Measurements from ENCODE around the gene POLE3. TPM values are rescaled to one million over a fixed set of nuclear protein-coding genes. Genes with fewer than 3 reads are reported as not detected.
"Not testable (repeated sequence)": the region's sequence is repeated elsewhere in the genome, so short reads cannot be mapped to it uniquely, and the experiment has no call there.

Gene POLE3
- polyA plus RNA-seq, 3 donors from 2014 or later = 132 to 204 (median 177) TPM

DNA sequence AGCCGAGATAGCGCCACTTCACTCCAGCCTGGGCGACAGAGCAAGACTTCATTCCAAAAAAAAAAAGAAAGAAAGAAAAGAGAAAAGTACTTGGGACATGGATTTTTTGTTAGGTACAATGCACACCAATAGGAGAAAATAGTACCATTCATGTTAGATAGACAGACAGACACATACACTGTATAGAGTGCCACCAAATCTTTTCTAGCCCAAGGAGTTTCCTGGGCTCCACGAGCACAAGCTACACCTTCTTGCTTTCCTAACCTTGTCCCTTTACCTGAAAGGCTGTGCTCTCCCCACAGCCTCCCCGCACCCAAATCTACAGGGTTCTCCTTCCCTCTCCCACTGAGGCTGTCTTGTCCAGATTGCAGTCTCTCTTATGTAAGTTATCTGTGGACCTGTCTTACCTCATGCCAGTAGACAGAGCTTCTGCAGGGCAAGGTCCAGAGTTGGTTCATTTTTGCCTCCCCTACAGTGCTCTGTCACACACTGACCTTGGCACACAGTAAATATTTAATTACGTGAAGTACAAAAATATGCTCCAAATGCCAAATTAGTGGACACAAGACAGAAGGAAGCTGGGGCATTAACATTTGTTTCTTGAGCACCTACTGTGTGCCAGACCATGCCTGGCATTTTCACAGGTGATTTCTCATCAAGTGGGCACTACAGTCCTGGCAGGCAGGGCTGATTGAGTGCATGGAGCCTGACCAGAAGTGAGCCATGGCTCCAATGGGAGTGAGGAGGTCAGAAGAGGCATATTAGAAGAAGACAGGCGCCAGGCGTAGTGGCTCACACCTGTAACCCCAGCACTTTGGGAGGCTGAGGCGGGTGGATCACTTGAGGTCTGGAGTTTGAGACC is 15.2 kb downstream of the POLE3 start:
- H3K27me3 Mint-ChIP-seq (ENCODE audit: low read depth in 3 of 3) = peaks cover 0 to 3% (median 0%) of the 10 kb centered on the region in 3 donors
- no peak overlapping the region for H3K27ac Mint-ChIP-seq
- no peak overlapping the region for H3K4me3 Mint-ChIP-seq
- H3K4me1 Mint-ChIP-seq = peaks cover 12 to 14% of the 10 kb centered on the region in 2 donors
- DNase-seq = no peak
- no peaks in the 10 kb centered on the region for H3K9me3 Mint-ChIP-seq
- peaks cover 0 to 20% (median 0%) of the 10 kb centered on the region in 3 donors for H3K36me3 Mint-ChIP-seq

DNA sequence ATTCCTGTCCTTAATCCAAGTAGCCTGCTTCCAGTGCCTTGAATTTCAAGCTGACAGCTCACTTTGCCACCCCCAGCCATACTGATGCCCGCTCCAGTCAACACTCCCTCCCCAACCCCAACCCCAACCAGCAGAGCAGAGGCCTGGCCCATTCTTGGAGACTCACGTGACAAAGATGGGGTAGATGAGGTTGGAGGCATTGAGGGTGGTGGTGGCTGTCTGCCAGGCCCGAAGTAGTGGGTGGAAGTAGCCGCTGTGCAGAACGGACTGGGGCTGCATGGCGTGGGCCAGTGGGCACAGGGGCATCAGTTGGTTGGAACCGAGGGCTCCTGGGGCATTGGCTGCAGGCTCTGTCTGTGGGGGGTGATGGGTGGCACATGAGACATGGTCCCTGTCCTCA is 17.2 kb downstream of the POLE3 start:
- peaks cover 0 to 3% (median 0%) of the 10 kb centered on the region in 3 donors for H3K27me3 Mint-ChIP-seq (ENCODE audit: low read depth in 3 of 3)
- H3K9me3 Mint-ChIP-seq = no peaks in the 10 kb centered on the region
- no peak for DNase-seq
- peaks cover 0 to 3% of the 10 kb centered on the region in 2 donors for H3K4me1 Mint-ChIP-seq
- H3K4me3 Mint-ChIP-seq = no peak overlapping the region
- no peak overlapping the region for H3K27ac Mint-ChIP-seq
- peaks cover 0 to 27% (median 6%) of the 10 kb centered on the region in 3 donors for H3K36me3 Mint-ChIP-seq

DNA sequence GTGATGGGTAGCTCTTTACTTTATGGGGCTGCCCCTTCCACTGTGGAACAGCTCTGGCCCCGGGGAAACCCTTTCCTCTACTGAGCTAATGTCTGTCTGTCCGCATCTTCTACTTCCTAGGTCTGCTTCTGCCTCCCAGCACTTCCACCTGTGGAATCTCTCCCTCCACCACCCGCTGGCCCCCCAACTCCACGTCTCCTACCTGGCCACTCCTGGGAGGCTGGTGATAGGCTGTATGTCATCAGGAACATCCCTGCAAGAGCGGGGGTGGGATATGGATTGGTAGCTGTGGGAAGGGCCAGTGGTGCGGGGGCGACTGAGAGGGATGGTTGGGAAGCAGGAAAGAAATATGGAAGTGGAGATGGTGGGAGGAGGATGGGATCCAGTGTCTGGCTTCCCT is 18.6 kb downstream of the POLE3 start:
- H3K4me1 Mint-ChIP-seq = peaks cover 0 to 3% of the 10 kb centered on the region in 2 donors
- H3K27me3 Mint-ChIP-seq (ENCODE audit: low read depth in 3 of 3) = peaks cover 0 to 3% (median 0%) of the 10 kb centered on the region in 3 donors
- peaks cover 8 to 37% (median 14%) of the 10 kb centered on the region in 3 donors for H3K36me3 Mint-ChIP-seq
- no peaks in the 10 kb centered on the region for H3K9me3 Mint-ChIP-seq
- no peak for DNase-seq
- H3K27ac Mint-ChIP-seq = no peak overlapping the region
- H3K4me3 Mint-ChIP-seq = no peak overlapping the region

DNA sequence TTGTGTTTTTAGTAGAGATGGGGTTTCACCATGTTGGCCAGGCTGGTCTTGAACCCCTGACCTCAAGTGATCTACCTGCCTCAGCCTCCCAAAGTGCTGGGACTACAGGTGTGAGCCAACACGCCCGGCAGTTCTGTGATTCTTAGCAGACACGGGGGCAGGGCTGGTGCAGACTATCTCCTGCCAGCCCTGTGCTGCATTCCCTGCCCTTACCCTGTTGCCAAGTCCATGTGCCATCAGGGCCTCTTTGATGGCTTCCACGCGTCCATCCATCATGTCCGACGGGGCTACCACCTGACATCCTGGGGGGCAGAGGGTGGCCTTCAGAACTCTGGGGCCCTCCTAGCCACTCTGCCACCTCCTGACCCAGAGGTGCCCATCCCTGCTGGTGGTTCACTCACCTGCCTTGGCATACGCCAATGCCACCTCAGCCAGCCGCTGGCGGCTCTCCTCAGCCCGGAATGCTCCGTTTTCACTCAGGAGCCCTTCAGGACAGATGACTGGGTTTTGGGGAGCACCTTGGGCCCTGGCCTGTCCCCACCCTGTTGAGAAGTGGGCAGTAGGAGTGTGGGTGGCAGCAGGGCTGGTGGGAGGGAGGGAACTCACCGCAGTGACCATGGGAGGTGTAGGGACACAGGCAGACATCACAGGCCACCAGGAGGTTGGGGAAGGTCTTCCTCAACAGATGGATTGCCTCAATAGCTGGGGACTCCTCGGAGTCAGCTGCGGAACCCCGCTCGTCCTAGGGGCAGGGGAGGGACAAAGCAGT is 20.1 kb downstream of the POLE3 start:
- H3K4me3 Mint-ChIP-seq = no peak overlapping the region
- H3K27me3 Mint-ChIP-seq (ENCODE audit: low read depth in 3 of 3) = peaks cover 0 to 3% (median 0%) of the 10 kb centered on the region in 3 donors
- no peak for DNase-seq
- no peak overlapping the region for H3K27ac Mint-ChIP-seq
- H3K36me3 Mint-ChIP-seq = peaks cover 8 to 45% (median 16%) of the 10 kb centered on the region in 3 donors
- no peaks in the 10 kb centered on the region for H3K4me1 Mint-ChIP-seq
- no peaks in the 10 kb centered on the region for H3K9me3 Mint-ChIP-seq

DNA sequence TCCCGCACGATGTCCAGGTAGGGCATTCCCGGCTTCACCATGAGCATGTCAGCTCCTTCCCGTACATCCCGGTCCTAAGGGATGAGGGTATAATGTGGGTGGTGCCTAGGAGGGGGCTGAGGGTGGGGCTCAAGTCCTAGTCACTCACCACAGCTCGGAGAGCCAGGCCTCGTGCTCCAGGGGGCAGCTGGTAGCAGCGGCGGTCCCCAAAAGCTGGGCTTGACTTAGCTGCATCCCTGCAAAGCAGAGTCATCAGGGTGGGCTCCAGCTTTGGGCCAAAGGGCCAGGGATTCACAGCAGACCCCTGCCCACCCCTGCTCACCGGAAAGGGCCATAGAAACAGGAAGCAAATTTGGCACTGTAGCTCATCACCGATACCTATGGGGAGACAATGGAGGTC is 21.0 kb downstream of the POLE3 start:
- Mint-ChIP-seq H3K36me3 (peaks cover 8 to 45% (median 16%) of the 10 kb centered on the region in 3 donors), H3K27ac (no peak overlapping the region), H3K9me3 (no peaks in the 10 kb centered on the region), H3K27me3 (ENCODE audit: low read depth in 3 of 3) (peaks cover 0 to 3% (median 0%) of the 10 kb centered on the region in 3 donors), H3K4me3 (no peak overlapping the region), H3K4me1 (no peaks in the 10 kb centered on the region)
- no peak for DNase-seq

DNA sequence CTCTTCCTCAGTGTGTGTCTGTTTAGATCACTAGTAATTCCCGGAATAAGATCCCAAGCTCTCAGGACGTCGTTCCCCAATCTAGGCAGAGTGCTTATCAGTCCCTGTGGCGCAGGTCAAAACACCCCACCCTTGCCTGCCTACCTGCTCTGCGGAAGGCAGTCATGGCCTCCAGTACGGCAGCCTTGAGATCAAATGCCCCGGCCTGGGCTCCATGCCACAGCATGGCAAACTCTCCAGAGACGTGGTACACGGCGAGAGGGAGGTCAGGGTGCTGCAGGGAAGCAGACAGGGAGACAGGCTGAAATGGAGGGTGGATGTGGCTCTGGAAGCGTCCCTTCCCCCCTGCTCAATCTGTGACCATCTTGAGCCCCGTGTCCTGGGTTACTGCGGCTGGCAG is 21.6 kb downstream of the POLE3 start:
- Mint-ChIP-seq H3K27me3 (ENCODE audit: low read depth in 3 of 3) (peaks cover 0 to 3% (median 0%) of the 10 kb centered on the region in 3 donors), H3K4me3 (no peak overlapping the region), H3K9me3 (no peaks in the 10 kb centered on the region), H3K4me1 (no peaks in the 10 kb centered on the region), H3K27ac (no peak overlapping the region), H3K36me3 (peaks cover 8 to 45% (median 16%) of the 10 kb centered on the region in 3 donors)
- DNase-seq = no peak

DNA sequence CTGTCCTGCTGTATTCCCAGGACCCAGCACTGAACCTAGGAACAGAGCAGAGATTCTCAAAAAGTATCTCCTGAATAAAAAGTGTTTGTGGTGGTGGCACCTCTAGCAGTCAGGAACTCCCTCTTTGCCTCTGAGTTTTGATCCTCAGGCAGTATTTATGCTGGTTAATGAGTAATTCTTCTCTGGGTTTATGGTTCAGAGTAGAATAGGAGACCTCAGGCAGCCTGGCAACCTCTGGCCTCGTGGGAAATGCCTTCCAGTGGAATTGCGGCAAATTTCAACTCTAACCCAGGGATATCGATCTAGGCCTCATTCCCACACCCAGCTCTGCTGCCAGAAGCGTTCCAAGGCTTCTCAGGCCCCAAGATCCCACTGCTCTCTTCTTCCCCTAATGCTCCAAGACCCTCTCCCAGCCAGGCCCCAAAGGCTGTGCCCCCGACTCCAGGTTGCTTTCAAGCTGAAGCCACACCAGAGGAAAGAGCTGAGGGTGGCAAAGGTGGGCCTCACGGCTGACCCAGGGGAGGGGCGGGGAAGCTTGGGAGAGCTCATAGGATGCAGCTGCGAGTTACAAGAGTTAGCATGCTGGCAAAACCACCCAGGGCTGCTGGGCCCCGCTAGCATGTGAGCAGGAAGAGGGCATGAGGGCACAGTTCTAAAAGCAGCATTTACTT is 22.8 kb downstream of the POLE3 start:
- H3K36me3 Mint-ChIP-seq = peaks cover 8 to 41% (median 16%) of the 10 kb centered on the region in 3 donors
- peak overlapping the region in 1 of 6 donors; percentile 71 for H3K27ac Mint-ChIP-seq
- H3K9me3 Mint-ChIP-seq = no peaks in the 10 kb centered on the region

DNA sequence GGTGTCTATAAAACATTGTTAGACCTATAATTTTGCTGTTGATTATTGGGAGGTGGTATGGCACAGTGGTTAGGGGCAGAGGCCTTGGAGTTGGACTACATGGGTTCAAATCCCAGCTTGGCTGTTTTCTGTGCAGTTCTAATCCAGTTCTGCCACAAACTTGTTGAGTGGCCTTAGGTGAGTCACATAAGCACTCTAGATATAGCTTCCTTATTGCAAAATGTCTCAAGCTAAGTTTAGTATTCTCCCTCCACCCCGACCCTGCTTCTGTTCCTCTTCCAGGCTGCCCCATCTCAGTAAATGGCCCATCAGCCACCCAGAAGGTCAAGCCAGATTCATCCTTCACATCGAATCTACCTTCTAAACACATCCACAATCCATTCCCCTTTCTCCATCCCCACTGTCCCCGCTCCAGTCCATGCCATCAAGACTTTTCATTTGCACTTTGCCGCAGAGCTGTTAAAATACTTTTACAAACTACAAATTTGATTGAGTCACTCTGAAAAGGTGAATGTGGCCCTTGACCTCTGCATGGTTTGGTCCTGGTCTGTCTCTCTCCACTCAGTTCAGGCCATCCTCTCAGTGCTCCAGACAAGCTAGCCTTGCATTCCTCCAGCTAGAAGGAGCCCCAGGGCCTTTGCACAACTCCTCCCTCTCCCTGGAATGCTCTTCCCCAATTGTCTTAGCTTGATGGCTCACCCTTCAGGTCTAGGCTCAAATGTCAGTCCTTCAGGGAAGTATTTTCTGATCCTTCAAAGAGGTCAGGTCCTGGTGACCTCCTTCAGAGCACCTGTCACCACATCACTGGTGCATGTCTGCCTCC is 23.7 kb downstream of the POLE3 start:
- no peak for DNase-seq
- H3K9me3 Mint-ChIP-seq = no peaks in the 10 kb centered on the region
- no peak overlapping the region for H3K4me3 Mint-ChIP-seq
- peaks cover 8 to 33% (median 16%) of the 10 kb centered on the region in 3 donors for H3K36me3 Mint-ChIP-seq
- peaks cover 0 to 1% (median 0%) of the 10 kb centered on the region in 3 donors for H3K27me3 Mint-ChIP-seq (ENCODE audit: low read depth in 3 of 3)
- peak overlapping the region in 1 of 6 donors; percentile 71 for H3K27ac Mint-ChIP-seq
- H3K4me1 Mint-ChIP-seq = no peaks in the 10 kb centered on the region

More for the DNA sequence above, 22.8 kb downstream of the POLE3 start:
- H3K27me3 Mint-ChIP-seq (ENCODE audit: low read depth in 3 of 3) = peaks cover 0 to 1% (median 0%) of the 10 kb centered on the region in 3 donors
- no peak overlapping the region for H3K4me3 Mint-ChIP-seq
- no peak for DNase-seq
- H3K4me1 Mint-ChIP-seq = no peaks in the 10 kb centered on the region

DNA sequence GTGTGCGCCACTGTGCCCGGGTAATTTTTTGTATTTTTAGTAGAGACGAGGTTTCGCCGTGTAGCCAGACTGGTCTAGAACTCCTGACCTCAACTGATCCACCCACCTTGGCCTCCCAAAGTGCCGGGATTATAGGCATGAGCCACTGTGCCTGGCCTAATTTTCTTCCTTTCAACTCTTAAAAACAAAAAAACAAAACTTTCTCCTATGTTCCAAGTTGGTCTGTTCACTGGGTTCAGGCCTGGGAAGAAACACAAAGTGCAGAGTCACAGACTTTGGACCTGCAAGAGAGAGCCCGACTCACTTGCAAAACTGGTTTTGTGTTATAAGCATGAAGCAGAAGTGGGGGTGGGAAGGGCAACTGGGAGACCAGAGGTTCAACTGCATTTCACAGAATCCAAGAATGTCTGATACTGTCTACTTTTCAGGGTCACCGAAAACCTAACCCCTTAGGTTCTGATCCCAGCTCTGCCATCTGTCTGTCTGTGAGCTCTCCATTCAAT is 28.5 kb downstream of the POLE3 start:
- Mint-ChIP-seq H3K27ac (no peak overlapping the region), H3K4me3 (no peak overlapping the region), H3K27me3 (ENCODE audit: low read depth in 3 of 3) (peaks cover 0 to 2% (median 1%) of the 10 kb centered on the region in 3 donors), H3K36me3 (peaks cover under 1 to 13% (median 2%) of the 10 kb centered on the region in 3 donors), H3K9me3 (no peaks in the 10 kb centered on the region), H3K4me1 (peaks cover 0 to 1% of the 10 kb centered on the region in 2 donors)
- no peak for DNase-seq

DNA sequence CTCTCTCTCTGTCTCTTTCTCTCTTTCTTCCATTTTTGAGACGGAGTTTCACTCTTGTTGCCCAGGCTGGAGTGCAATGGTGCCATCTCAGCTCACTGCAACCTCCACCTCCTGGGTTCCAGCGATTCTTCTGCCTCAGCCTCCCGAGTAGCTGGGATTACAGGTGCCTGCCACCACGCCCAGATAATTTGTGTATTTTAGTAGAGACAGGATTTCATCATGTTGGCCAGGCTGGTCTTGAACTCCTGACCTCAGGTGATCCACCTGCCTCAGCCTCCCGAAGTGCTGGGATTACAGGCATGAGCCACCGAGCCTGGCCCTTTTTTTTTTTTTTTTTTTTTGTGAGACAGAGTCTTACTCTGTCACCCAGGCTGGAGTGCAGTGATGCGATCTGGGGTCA is 29.0 kb downstream of the POLE3 start:
- not testable (repeated sequence) for H3K4me1 Mint-ChIP-seq; DNase-seq; H3K27ac Mint-ChIP-seq; H3K4me3 Mint-ChIP-seq; H3K27me3 Mint-ChIP-seq (ENCODE audit: low read depth in 3 of 3); H3K36me3 Mint-ChIP-seq; H3K9me3 Mint-ChIP-seq

DNA sequence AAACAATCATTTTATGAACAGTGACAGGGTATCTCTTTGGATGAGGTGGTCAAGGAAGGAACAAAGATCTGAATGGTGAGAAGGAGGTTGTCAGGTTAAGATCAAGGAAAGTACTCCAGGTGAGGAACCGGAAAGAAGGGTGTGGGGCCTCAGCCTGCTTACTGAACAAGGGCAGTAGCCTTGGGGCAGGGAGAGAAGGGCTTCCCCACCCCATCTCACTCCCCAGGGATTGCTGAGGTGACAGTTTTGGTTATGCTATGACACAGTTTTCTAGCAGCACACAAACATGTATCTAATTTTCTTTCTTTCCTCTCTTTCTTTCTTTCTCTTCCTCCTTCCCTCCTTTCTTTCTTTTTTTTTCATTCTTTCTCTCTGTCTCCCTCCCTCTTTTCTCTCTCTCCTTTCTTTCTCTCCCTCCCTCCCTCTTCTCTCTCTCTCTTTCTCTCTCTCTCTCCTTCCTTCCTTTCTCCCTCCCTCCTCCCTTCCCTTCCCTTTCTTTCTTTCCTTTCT is 29.6 kb downstream of the POLE3 start:
- no peak overlapping the region for H3K4me3 Mint-ChIP-seq
- no peaks in the 10 kb centered on the region for H3K9me3 Mint-ChIP-seq
- DNase-seq = no peak
- H3K27me3 Mint-ChIP-seq (ENCODE audit: low read depth in 3 of 3) = peaks cover 0 to 2% (median 0%) of the 10 kb centered on the region in 3 donors
- H3K27ac Mint-ChIP-seq = no peak overlapping the region
- H3K4me1 Mint-ChIP-seq = peaks cover 0 to 2% of the 10 kb centered on the region in 2 donors
- peaks cover 0 to 6% (median 0%) of the 10 kb centered on the region in 3 donors for H3K36me3 Mint-ChIP-seq

DNA sequence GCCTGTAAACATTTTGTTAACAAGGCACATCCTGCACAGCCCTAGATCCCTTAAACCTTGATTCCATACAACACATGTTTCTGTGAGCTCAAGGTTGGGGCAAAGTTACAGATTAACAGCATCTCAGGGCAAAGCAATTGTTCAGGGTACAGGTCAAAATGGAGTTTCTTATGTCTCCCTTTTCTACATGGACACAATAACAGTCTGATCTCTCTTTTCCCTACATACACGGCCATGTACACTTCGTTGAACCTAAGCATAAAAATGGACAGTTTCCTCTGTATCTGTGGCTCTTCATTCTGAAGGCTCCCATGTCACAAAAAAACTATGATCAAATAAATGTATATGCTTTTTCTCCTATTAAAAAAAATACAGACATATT is 30.7 kb downstream of the POLE3 start:
- not testable (repeated sequence) for H3K4me3 Mint-ChIP-seq

More for the DNA sequence above, 30.7 kb downstream of the POLE3 start:
- H3K36me3 Mint-ChIP-seq; H3K27me3 Mint-ChIP-seq (ENCODE audit: low read depth in 3 of 3); DNase-seq; H3K9me3 Mint-ChIP-seq: not testable (repeated sequence)
- H3K4me1 Mint-ChIP-seq = peaks cover 11 to 12% of the 10 kb centered on the region in 2 donors
- H3K27ac Mint-ChIP-seq = peak overlapping the region in 1 of 6 donors; percentile 34
